ENCODE results near the gene NBEAL2. TPM values are rescaled to one million over a fixed set of nuclear protein-coding genes. Genes with fewer than 3 reads are reported as not detected.
"Not testable (repeated sequence)": the region's sequence is repeated elsewhere in the genome, so short reads cannot be mapped to it uniquely, and the experiment has no call there.

NBEAL2 gene
- total RNA-seq, 2 donors from 2014 or later: 25.8 to 53.5 TPM

DNA sequence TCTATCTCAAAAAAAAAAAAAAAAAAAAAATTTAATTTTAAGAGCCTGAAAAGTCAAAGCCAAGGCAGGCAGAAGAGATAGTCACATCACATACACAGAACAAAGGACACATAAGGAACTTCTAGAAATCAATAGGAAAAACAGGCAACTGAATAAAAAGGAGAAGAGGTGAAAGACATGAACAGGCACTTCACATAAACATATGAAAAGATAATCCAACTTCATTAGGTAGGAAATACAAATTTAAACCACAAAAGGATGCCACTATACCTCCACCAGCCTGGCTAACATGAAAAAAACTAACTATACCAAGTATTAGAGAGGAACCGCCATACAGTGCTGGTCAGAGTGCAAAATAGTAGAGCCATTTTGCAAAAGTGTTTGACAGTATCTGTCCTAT lies 17.0 kb upstream of the NBEAL2 start:
- H3K27me3 ChIP-seq (replicated peaks; ENCODE audit: insufficient read depth): no peaks in the 10 kb centered on the region
- no peak overlapping the region for H3K4me3 ChIP-seq
- H3K4me1 ChIP-seq (replicated peaks): no peaks in the 10 kb centered on the region
- no peaks in the 10 kb centered on the region for H3K36me3 ChIP-seq
- H3K9me3 ChIP-seq: no peaks in the 10 kb centered on the region
- intact Hi-C loops (cut with DNase I): no loop called here
- TF ChIP-seq CTCF (IDR thresholded peaks at IDR 0.05): no peak
- TF ChIP-seq POLR2A (IDR thresholded peaks at IDR 0.05): no peak
- TF ChIP-seq POLR2AphosphoS5 (IDR thresholded peaks at IDR 0.05): no peak
- H3K27ac ChIP-seq: no peak overlapping the region
- no peak for DNase-seq (ENCODE audit: low spot score)
- WGBS: 96% methylated on average over 1 of the region's 1 CpG

DNA sequence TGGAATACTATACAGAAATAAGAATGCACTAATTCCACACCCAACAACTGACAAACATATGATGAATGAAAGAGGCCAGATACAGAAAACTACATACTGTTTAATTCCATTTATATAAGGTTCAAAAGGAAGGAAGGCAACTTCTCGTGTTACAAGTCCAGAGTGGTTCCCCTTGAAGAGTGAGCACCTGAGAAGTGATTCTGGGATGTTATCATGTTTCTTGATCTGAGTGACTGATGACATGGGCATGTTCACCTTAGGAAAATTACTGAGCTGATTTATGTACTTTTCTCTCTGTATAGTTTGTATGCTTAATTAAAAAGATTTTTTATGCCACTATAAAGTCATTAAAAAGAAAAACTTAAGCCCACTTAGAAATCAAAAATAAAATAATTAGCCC lies 16.5 kb upstream of the NBEAL2 start:
- intact Hi-C loops (cut with DNase I): no loop called here
- H3K4me3 ChIP-seq: no peak overlapping the region
- H3K36me3 ChIP-seq: no peaks in the 10 kb centered on the region
- TF ChIP-seq CTCF (IDR thresholded peaks at IDR 0.05) (no peak), POLR2AphosphoS5 (IDR thresholded peaks at IDR 0.05) (no peak), POLR2A (IDR thresholded peaks at IDR 0.05) (no peak)
- H3K9me3 ChIP-seq: no peaks in the 10 kb centered on the region
- H3K27me3 ChIP-seq (replicated peaks; ENCODE audit: insufficient read depth): no peaks in the 10 kb centered on the region
- H3K4me1 ChIP-seq (replicated peaks): no peaks in the 10 kb centered on the region
- H3K27ac ChIP-seq: no peak overlapping the region
- WGBS: 65% methylated on average over 1 of the region's 1 CpG
- no peak for DNase-seq (ENCODE audit: low spot score)

DNA sequence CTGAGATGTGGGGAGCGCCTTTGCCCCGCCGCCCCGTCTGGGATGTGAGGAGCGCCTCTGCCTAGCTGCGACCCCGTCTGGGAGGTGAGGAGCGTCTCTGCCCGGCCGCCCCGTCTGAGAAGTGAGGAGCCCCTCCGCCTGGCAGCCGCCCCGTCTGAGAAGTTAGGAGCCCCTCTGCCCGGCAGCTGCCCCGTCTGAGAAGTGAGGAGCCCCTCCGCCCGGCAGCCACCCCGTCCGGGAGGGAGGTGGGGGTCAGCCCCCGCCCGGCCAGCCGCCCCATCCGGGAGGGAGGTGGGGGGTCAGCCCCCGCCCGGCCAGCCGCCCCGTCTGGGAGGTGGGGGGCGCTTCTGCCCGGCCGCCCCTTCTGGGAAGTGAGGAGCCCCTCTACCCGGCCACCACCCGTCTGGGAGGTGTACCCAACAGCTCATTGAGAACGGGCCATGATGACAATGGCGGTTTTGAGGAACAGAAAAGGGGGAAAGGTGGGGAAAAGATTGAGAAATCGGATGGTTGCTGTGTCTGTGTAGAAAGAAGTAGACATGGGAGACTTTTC lies 15.4 kb upstream of the NBEAL2 start:
- H3K27ac ChIP-seq; H3K9me3 ChIP-seq; intact Hi-C loops (cut with DNase I); H3K4me3 ChIP-seq; H3K4me1 ChIP-seq (replicated peaks); H3K36me3 ChIP-seq; H3K27me3 ChIP-seq (replicated peaks; ENCODE audit: insufficient read depth); DNase-seq (ENCODE audit: low spot score): not testable (repeated sequence)
- WGBS: 87% methylated on average over 36 of the region's 36 CpGs

DNA sequence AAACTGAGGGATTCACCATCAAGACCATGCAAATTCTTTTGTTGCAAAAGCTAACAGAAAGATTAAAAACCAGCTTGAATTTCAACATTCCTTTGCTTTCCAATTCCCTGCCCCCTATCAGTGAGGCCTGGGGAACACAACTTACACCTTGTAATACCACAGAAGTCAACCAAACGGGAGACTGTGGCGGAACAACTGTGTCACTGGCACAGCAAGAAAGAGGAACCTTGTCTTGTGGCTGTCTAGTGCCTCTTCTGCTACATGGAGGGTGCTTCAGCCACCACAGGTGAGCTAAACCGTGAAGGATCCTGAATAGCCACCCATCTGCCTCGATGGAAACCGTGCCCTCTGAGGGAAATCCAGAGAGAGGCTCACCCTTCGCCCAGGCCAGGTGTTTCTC lies 14.3 kb upstream of the NBEAL2 start:
- 53% methylated on average over 6 of the region's 6 CpGs for WGBS

GRCh38 chr3:46966811-46967210 lies 12.7 kb upstream of the NBEAL2 start:
- H3K9me3 ChIP-seq: no peaks in the 10 kb centered on the region
- DNase-seq (ENCODE audit: low spot score): no peak
- intact Hi-C loops (cut with DNase I): no loop called here
- no peak for TF ChIP-seq POLR2A (IDR thresholded peaks at IDR 0.05)
- no peak for TF ChIP-seq CTCF (IDR thresholded peaks at IDR 0.05)
- no peak for TF ChIP-seq POLR2AphosphoS5 (IDR thresholded peaks at IDR 0.05)
- H3K36me3 ChIP-seq: no peaks in the 10 kb centered on the region
- no peaks in the 10 kb centered on the region for H3K4me1 ChIP-seq (replicated peaks)
- no peak overlapping the region for H3K27ac ChIP-seq
- H3K4me3 ChIP-seq: no peak overlapping the region
- H3K27me3 ChIP-seq (replicated peaks; ENCODE audit: insufficient read depth): no peaks in the 10 kb centered on the region
- WGBS: 75% methylated on average over 5 of the region's 5 CpGs

More for the DNA sequence above, 14.3 kb upstream of the NBEAL2 start:
- Histone ChIP-seq H3K4me1 (replicated peaks) (no peaks in the 10 kb centered on the region), H3K27ac (no peak overlapping the region), H3K9me3 (no peaks in the 10 kb centered on the region), H3K27me3 (replicated peaks; ENCODE audit: insufficient read depth) (no peaks in the 10 kb centered on the region), H3K4me3 (no peak overlapping the region), H3K36me3 (no peaks in the 10 kb centered on the region)
- TF ChIP-seq POLR2A (IDR thresholded peaks at IDR 0.05): no peak
- no peak for TF ChIP-seq CTCF (IDR thresholded peaks at IDR 0.05)
- no peak for TF ChIP-seq POLR2AphosphoS5 (IDR thresholded peaks at IDR 0.05)
- DNase-seq (ENCODE audit: low spot score): no peak
- intact Hi-C loops (cut with DNase I): no loop called here
